Umbilical cord (tissue), 2 donors: ENCODE data around the gene ASCC2. TPM values are rescaled to one million over a fixed set of nuclear protein-coding genes. Genes with fewer than 3 reads are reported as not detected.
"Not testable (repeated sequence)": the region's sequence is repeated elsewhere in the genome, so short reads cannot be mapped to it uniquely, and the experiment has no call there.

Experiments used
- DNase-seq: peaks from one replicate; pipeline ENCODE4 v3.0.0-alpha.2; 2015; ENCODE audit warnings: low spot score
- total RNA-seq: library from RNA; depleted of rRNA; stranded (reverse); fragments of >200 nt; gene quantifications from one replicate; pipeline ENCODE4 v1.2.3, GENCODE V29; 2014; ENCODE audit warnings: low replicate concordance; ENCODE audit not compliant: insufficient read depth

The ASCC2 gene
- total RNA-seq, 1 donor from 2014 or later: 15.9 TPM

- no peak for DNase-seq
Observed at GRCh38 chr22:29756341-29756740, 81.7 kb downstream of the ASCC2 start.

- no peak for DNase-seq
Observed at GRCh38 chr22:29755889-29756288, 82.2 kb downstream of the ASCC2 start.

GRCh38 chr22:29754658-29755395 is 83.2 kb downstream of the ASCC2 start:
- not testable (repeated sequence) for DNase-seq

GRCh38 chr22:29753808-29754657 is 84.0 kb downstream of the ASCC2 start:
- no peak for DNase-seq

GRCh38 chr22:29751669-29752068 is 86.4 kb downstream of the ASCC2 start:
- no peak for DNase-seq

- DNase-seq: no peak
Observed at GRCh38 chr22:29750559-29751538, 87.2 kb downstream of the ASCC2 start.

- no peak for DNase-seq
Observed at GRCh38 chr22:29750029-29750428, 88.0 kb downstream of the ASCC2 start.

- DNase-seq: no peak
Observed at GRCh38 chr22:29748248-29748893, 89.7 kb downstream of the ASCC2 start.

- no peak for DNase-seq
Observed at GRCh38 chr22:29747832-29748231, 90.2 kb downstream of the ASCC2 start.

GRCh38 chr22:29744902-29745301 is 93.2 kb downstream of the ASCC2 start:
- peak; percentile 88 for DNase-seq

GRCh38 chr22:29742326-29742725 is 95.7 kb downstream of the ASCC2 start:
- DNase-seq: no peak

- no peak for DNase-seq
Observed at GRCh38 chr22:29741926-29742325, 96.1 kb downstream of the ASCC2 start.

- no peak for DNase-seq
Observed at GRCh38 chr22:29740216-29740615, 97.9 kb downstream of the ASCC2 start.

- DNase-seq: no peak
Observed at GRCh38 chr22:29739346-29739875, 98.7 kb downstream of the ASCC2 start.

Other genes starting within 250 kb of the ASCC2 start
- gene NF2, start 234.6 kb downstream of the ASCC2 start, total RNA-seq: 25.5 TPM
- gene CABP7, start 118.3 kb downstream of the ASCC2 start, total RNA-seq: 2.9 TPM
- 8.4 TPM for gene ZMAT5, start 71.3 kb downstream of the ASCC2 start, total RNA-seq
- gene UQCR10, start 70.9 kb downstream of the ASCC2 start, total RNA-seq: 37.6 TPM
- 71.7 TPM for gene MTMR3, start 44.9 kb upstream of the ASCC2 start, total RNA-seq
- 1.2 TPM for gene HORMAD2, start 242.2 kb upstream of the ASCC2 start, total RNA-seq